Measurements from ENCODE around the gene NOSTRIN.

The NOSTRIN gene

DNA sequence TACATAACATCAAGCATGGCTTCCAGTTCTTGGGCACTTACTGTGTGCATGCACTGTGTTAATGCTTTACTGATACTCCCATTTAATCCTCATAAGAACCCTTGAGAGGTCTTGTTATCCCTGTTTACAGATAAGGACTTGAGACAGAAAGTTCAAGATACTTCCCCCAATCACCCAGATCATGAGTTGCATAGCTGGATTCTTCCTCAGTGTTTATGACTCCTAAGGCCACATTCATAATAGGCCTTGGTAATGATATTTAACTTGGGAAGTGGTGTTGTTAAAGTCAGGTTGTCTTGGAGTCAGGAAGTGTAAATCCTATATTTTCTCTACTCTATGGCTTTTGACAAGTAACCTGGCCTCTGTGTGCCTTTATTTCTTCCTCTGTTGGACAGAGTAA is 22.7 kb downstream of the NOSTRIN start:
- no peak overlapping the region for H3K27ac ChIP-seq
- TF ChIP-seq, protein P1, sequence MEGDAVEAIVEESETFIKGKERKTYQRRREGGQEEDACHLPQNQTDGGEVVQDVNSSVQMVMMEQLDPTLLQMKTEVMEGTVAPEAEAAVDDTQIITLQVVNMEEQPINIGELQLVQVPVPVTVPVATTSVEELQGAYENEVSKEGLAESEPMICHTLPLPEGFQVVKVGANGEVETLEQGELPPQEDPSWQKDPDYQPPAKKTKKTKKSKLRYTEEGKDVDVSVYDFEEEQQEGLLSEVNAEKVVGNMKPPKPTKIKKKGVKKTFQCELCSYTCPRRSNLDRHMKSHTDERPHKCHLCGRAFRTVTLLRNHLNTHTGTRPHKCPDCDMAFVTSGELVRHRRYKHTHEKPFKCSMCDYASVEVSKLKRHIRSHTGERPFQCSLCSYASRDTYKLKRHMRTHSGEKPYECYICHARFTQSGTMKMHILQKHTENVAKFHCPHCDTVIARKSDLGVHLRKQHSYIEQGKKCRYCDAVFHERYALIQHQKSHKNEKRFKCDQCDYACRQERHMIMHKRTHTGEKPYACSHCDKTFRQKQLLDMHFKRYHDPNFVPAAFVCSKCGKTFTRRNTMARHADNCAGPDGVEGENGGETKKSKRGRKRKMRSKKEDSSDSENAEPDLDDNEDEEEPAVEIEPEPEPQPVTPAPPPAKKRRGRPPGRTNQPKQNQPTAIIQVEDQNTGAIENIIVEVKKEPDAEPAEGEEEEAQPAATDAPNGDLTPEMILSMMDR (conservative IDR thresholded peaks at IDR 0.05) = no peak

DNA sequence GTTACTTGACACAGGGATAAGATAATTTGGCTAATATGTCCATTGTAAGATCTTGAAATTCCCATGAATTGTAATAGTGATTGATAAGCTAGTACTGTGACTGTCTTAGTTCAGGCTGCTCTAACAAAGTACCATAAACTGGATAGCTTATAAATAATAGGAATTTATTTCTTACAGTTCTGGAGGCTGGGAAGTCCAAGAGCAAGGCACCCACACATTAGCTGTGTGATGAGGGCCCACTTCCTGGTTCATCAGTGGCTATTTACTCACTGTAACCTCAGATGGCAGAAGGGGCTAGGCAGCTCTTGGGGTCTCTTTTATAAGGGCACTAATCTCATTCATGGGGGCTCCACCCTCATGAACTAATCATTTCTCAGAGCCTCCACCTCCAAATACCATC is 28.5 kb downstream of the NOSTRIN start:
- no peak overlapping the region for H3K27ac ChIP-seq
- TF ChIP-seq, protein P1 (conservative IDR thresholded peaks at IDR 0.05) = no peak

DNA sequence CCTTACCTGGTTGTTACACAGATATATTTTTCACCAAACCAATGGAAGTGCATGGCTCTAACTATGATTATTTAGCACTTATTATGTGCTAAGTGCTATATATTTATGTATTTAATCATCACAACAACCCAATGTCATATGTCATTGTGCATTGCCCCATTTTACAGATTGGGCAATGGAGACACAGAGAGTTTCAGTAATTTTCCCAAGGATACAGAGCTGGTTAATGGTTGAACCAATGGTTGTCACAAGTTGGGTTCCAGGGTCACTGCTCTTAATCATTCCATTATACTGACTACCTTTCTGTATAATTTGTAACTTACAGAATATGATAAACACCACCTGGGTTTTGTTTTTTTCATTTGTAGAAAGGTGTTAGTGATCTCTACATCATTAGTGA is 29.2 kb downstream of the NOSTRIN start:
- TF ChIP-seq, protein P1 (conservative IDR thresholded peaks at IDR 0.05) = no peak
- H3K27ac ChIP-seq = no peak overlapping the region

DNA sequence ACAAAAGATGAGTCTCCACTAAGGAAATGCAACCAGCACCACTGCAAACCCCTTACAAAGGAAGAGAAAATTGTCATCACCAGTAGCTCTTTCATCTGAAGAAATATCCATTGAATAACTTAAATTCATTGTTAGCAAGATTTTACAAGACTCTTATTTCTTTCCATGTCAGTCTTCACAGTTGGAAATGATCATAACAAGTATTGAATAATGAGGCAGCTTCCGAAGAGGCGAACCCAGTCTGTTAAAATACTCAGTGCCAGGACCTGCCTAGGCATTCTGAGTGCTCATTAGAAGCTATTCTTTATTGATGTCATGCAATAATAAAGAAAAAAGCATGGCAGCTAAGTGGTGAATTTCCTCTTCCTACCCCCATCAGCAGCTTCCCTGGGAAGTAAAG is 33.5 kb downstream of the NOSTRIN start:
- TF ChIP-seq, protein P1 (conservative IDR thresholded peaks at IDR 0.05) = no peak
- no peak overlapping the region for H3K27ac ChIP-seq

DNA sequence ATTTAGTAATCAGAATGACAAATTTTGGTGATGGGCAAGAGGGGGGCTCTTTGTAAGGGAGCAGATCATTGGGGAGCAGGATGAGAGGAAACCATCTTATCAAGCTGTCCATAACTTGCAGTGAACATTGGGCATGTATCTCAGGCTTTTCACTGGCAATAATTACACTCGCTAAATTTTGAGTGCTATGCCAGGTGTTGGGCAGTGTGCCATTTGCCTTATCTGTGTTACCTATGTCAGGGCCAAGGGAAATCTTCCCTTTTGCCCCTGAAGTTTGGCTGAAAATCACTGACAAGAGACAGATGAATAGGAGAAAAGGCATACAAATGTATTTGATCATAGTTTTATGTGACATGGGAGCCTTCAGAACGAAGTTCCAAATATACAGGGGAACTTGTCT is 39.0 kb downstream of the NOSTRIN start:
- no peak overlapping the region for H3K27ac ChIP-seq
- TF ChIP-seq, protein P1 (conservative IDR thresholded peaks at IDR 0.05) = no peak

DNA sequence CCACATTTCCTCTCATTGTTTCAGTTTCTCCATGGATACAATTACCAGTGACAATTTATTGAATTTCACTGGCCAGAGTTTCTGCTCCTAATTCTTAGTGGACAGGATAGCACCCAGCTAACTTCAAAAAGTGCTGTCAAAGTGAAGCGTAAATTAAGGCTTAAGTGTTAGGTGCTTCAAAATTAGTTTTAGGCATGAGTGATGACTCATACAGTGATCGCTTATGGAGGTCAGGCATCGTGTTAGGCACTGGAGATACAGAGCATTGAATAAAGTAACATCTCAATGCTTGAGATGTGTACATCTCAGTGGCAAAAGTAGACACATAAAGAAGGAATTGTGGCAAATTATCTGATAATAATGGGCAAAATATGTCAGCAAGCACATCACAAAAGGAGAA is 40.8 kb downstream of the NOSTRIN start:
- TF ChIP-seq, protein P1 (conservative IDR thresholded peaks at IDR 0.05) = no peak
- H3K27ac ChIP-seq = no peak overlapping the region

DNA sequence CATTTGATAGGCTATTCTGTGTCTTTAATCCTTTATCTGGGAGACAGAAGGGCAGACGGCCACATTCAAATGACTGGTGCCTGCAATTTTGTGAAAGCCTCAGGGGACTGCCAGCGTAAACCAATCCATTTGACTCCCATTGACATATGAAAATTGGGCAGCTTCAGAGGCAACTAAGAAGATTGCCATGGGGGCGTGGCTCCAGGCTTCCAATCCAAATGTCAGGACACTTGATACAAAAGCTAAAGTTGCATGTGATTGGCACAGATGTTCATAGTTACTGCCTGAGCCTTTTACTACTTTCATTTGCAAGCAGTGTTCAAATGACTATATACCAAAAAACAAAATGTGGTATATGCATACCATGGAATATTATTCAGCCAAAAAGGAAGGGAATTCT is 45.8 kb downstream of the NOSTRIN start:
- H3K27ac ChIP-seq = peak overlapping the region; percentile 70
- TF ChIP-seq, protein P1 (conservative IDR thresholded peaks at IDR 0.05) = no peak

DNA sequence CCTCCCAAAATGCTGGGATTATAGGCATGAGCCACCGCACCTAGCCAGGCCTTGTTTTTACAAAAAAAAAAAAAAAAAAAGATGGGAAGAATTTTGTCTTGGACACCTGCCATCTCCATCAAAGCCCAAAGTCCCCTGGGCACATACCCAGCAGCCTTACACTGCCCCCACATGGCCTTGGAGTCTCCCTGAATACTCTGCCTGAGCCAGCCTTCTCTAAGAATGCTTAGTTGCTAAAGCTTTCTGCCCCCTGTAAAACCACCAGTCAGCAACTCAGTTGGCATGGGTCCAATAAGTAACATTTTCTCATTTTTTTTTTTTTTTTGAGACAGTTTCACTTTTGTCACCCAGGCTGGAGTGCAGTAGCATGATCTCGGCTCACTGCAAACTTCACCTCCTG is 47.2 kb downstream of the NOSTRIN start:
- TF ChIP-seq, protein P1 (conservative IDR thresholded peaks at IDR 0.05) = peak; percentile 67

More for the DNA sequence above, 47.2 kb downstream of the NOSTRIN start:
- peak overlapping the region; percentile 70; the same call in 1 of the 2 replicates for H3K27ac ChIP-seq

Data from VCaP (cell line).